Measurements from ENCODE around the gene KCNB1. TPM values are rescaled to one million over a fixed set of nuclear protein-coding genes. Genes with fewer than 3 reads are reported as not detected.

The KCNB1 gene
- total RNA-seq, 1 donor from 2014 or later, result under 0.01 TPM

GRCh38 chr20:49360242-49360968 lies 122.1 kb downstream of the KCNB1 start:
- DNase-seq (ENCODE audit: low read depth, low spot score), result no peak

- no peak for DNase-seq (ENCODE audit: low read depth, low spot score)
Observed at GRCh38 chr20:49356676-49357075, 125.8 kb downstream of the KCNB1 start.

GRCh38 chr20:49354673-49355072 lies 127.8 kb downstream of the KCNB1 start:
- no peak for DNase-seq (ENCODE audit: low read depth, low spot score)

DNA sequence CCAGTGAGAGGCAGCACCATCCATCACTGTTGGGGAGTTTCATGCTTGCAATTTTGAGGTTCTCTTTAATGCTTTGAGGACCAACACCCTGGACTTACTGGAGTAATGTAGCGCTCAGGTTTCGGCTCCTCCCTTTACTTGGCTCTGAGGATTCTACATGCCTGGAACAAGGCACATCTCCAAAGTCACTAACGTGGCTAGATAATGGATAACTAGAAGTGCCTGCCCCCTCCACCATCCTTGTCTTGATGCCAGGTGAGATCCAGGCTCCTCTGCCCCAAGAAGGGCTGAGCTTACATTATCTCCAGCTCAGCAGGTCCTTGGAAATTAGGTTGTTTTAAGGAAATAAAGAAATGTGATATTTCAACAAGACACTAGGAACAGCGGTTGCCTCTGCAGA lies 129.1 kb downstream of the KCNB1 start:
- no peak for DNase-seq (ENCODE audit: low read depth, low spot score)

GRCh38 chr20:49352751-49353150 lies 129.7 kb downstream of the KCNB1 start:
- no peak for DNase-seq (ENCODE audit: low read depth, low spot score)

GRCh38 chr20:49351775-49352174 lies 130.7 kb downstream of the KCNB1 start:
- no peak for DNase-seq (ENCODE audit: low read depth, low spot score)

GRCh38 chr20:49349694-49350252 lies 132.7 kb downstream of the KCNB1 start:
- DNase-seq (ENCODE audit: low read depth, low spot score), result no peak

DNA sequence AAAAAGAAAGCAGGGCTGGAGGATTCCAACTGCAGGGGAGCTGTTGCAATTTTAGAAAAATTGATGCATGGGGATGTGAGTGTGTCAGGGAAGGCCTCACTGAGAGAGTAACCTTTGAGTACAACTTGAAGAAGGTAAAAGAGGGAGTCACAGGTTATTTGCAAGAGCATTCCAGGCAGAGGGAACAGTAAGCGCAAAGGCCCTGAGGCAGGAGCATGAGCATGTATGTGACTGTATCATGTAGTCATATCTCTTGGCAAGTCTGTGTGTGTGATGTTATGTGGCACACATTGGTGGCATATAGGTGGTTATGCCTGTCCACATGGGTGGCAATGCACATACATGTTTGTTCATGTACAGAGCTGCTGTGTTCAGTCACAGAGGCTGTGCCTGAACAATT lies 133.4 kb downstream of the KCNB1 start:
- DNase-seq (ENCODE audit: low read depth, low spot score), result no peak

- no peak for DNase-seq (ENCODE audit: low read depth, low spot score)
Observed at GRCh38 chr20:49348563-49348962, 133.9 kb downstream of the KCNB1 start.

DNA sequence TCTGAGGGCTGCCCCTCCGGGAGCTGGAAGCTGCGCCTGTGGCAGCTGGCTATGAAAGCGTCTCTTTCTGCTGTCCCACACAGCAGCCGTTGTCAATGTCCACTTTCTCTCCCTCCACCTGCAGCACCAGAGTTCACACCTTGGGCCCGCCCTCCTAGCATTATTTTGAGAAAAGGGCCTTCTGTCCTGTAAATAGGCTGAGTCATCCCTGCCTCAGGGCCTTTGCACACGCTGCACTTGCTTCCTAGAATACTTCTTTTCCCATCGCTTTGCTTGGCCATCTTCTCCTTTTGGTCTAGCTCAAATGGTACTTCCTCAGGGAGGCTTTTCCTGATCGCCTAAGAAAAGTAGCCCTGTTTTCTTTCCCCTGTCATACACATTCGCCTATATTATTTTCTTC lies 135.3 kb downstream of the KCNB1 start:
- no peak for DNase-seq (ENCODE audit: low read depth, low spot score)

DNA sequence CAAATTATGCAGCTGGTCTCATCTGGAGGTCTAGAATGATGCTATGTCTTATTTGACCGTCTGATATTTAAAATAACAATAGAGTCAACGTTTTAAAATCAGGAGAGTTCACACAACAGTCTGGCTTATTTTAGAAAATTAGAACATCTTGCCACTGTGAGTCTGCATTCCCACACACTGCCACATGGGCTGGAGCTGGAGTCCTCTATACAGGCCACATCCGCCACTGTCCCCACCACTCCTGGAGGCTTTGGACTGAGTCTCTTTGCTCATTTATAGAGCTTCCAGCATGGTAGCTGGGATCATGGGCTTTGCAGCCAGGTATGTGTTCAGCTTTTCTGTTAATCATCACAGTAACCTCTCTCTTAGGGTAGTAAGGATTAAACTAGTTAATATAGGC lies 135.8 kb downstream of the KCNB1 start:
- no peak for DNase-seq (ENCODE audit: low read depth, low spot score)

GRCh38 chr20:49345524-49345923 lies 136.9 kb downstream of the KCNB1 start:
- peak; percentile 22 for DNase-seq (ENCODE audit: low read depth, low spot score)

- DNase-seq (ENCODE audit: low read depth, low spot score), result peak; percentile 80
Observed at GRCh38 chr20:49344975-49345374, 137.5 kb downstream of the KCNB1 start.

DNA sequence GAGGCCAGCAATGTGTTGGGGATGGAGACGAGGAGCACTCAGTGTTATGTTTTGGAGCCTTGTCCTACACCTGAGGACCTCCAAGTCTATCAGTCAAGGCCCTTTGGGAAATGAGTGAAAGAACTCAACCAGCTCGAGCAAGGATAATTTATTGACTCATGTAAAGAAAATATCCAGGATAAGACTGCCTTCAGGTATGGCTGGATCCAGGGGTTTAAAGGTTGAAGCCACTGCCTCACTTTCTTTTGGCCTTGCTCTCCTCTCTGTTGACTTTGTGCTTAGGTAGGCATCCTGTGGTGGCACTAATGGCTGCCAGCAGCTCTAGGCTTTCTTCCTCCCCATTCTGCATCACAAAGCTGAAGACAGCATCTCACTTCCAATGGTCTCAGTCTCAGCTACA lies 138.3 kb downstream of the KCNB1 start:
- DNase-seq (ENCODE audit: low read depth, low spot score), result no peak

DNA sequence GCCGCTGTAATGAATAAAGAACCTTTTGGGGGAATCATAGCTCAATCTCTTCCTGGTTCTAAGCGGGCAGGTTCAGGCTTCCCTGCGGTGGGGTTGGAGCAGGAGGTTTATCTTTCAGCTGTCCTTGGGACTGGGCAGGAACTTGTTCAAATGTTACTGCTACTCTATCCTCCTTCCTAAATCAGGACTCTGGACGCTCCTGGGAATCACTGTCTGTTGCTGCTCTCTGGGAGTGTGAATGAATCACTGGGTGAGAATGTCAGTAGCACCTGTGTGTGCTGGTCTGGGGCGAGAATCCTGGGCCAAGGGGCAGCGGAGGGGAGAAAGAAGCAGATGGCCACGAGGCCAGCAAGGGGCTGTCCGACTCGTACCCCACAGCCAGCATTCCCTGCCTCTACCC lies 139.2 kb downstream of the KCNB1 start:
- DNase-seq (ENCODE audit: low read depth, low spot score), result no peak

DNA sequence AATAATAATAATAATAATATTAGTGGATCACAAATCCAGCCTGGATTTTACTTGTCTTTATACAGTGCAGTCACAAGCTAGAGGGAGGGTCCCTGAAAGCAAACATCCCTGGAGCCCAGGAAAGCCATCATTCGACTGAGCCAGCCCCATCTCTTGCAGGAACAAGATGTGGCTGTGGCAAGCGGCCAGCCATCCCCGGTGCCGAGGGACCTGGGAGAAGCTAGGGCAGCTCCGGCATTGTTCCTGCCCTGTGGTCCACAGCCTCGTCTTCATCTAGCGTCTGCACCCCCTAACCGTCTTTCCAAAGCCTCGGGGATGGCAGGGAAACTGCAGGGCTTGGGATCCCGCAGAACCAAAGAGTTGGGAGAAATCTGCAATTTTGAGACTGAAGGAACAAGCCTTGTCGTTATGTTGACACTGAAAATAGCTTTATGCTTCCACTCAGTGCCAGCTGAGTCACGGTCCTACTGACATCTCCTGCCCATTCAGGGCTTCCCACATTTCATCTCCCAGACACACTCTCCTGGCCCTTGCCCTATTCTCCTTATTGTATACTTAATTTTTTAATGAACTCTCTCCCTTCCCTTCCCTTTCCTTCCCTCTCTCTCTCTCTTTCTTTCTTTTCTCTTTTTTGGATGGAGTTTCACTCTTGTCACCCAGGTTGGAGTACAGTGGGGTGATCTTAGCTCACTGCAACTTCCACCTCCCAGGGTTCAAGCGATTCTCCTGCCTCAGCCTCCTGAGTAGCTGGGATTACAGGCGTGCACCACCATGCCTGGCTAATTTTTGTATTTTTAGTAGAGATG lies 142.1 kb downstream of the KCNB1 start:
- DNase-seq (ENCODE audit: low read depth, low spot score), result no peak

DNA sequence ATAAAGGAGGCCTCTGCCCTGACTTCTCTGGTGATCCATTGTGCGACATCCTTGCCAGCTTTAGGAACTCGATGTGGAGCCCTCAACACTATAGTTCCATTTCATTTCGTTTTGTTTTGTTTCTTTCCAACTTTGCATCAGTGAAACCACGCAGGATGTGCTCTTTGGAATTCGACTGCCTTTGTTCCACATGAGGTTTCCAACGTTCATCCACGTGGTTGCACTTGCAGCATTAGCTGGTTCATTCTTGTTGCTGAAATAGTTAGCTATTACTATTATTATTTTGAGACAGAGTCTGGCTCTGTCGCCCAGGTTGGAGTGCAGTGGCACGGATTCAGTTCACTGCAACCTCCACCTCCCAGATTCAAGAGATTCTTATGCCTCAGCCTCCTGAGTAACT lies 143.3 kb downstream of the KCNB1 start:
- no peak for DNase-seq (ENCODE audit: low read depth, low spot score)

- DNase-seq (ENCODE audit: low read depth, low spot score), result no peak
Observed at GRCh38 chr20:49338061-49338460, 144.4 kb downstream of the KCNB1 start.

DNA sequence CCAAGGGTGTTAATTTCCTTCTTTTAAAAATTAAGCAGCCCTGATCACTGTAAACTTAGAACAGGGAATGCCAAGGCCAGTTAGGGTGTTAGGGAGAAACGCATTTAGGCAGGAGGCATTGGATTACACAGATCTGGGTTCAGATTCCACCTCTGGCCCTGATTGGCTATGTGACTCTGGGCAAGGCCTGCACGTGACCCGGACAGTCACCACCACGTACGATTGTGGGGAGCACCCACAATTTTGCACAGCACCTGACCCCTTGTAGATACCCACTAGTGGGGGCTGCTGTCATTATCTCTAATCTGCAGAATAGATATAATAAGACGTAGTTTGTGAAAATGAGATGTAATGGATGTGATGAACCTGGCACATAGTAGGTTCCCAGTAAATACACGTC lies 145.1 kb downstream of the KCNB1 start:
- no peak for DNase-seq (ENCODE audit: low read depth, low spot score)

DNA sequence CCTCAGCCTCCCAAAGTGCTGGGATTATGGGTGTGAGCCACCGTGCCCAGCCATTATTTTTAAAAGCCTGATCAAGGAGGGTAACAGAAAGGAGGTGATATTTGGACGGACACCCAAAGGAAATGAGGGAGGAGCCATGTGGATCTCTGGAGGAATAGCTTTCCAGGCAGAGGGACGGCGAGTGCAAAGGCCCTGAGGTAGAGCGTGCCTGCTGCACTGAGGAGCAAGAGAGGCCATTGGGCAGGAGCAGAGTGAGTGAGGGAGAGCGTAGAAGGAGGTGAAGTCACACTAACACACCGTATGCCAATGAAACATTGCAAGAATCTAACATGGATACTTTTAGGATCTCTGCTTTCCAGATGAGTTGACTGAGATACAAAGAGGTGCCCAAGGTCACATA lies 145.7 kb downstream of the KCNB1 start:
- no peak for DNase-seq (ENCODE audit: low read depth, low spot score)

DNA sequence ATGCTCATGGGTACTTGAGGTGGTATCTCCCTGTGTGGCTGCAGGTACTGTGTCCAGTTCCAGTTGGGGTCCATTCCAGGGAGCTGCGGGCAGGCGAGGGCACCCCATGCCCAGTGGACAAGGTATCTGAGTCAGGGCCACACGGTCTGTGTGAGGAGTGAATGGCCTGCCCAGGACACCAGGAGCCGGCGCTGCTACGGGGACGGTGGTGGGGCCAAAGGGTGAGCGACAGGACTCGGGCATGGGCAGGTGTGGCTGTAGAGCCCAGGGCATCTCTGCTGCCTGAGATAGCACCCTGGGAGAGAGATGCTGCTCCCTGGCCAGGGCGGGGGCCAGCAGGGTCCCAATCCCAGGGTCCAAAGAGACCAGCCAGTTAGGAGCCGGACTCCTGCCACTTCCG lies 147.0 kb downstream of the KCNB1 start:
- no peak for DNase-seq (ENCODE audit: low read depth, low spot score)

- no peak for DNase-seq (ENCODE audit: low read depth, low spot score)
Observed at GRCh38 chr20:49330701-49331615, 151.5 kb downstream of the KCNB1 start.

All from pulmonary artery endothelial cell (primary cell).